GM23338 (cell line): Measurements from ENCODE around the gene DHX34. TPM values are rescaled to one million over a fixed set of nuclear protein-coding genes. Genes with fewer than 3 reads are reported as not detected.
"Not testable (repeated sequence)": the region's sequence is repeated elsewhere in the genome, so short reads cannot be mapped to it uniquely, and the experiment has no call there.

ENCODE experiments used
- ATAC-seq: fragments of 200-7000 bp; cut with Tn5 transposase; 3 replicates; pipeline ENCODE4 v1.9.1; 2020
- DNase-seq: peaks from one replicate; pipeline ENCODE4 v3.0.0-alpha.2; 2015; ENCODE audit warnings: low spot score
- H2AFZ ChIP-seq: fragments of 200-600 bp; sonication (generic); 2 replicates; pipeline ENCODE4 v1.8.0; 2016; ENCODE audit warnings: antibody characterized with exemption, mild to moderate bottlenecking, moderate library complexity
- H3F3A ChIP-seq: fragments of 200-600 bp; sonication (generic); replicated peaks from 2 replicates; pipeline ENCODE4 v1.8.0; 2017; ENCODE audit warnings: antibody characterized with exemption, mixed run types, low read depth
- H3K27ac ChIP-seq: fragments of 200-600 bp; sonication (generic); 2 replicates; pipeline ENCODE4 v1.6.1; 2016; ENCODE audit warnings: low read depth
- H3K27me3 ChIP-seq: fragments of 200-600 bp; sonication (generic); 2 replicates; pipeline ENCODE4 v1.8.0; 2016; ENCODE audit warnings: mild to moderate bottlenecking, mixed run types, moderate library complexity; ENCODE audit not compliant: insufficient read depth
- H3K36me3 ChIP-seq: fragments of 200-600 bp; sonication (generic); 2 replicates; pipeline ENCODE4 v1.8.0; 2016; ENCODE audit warnings: mild to moderate bottlenecking; ENCODE audit not compliant: insufficient read depth
- H3K4me1 ChIP-seq: fragments of 200-600 bp; sonication (generic); 2 replicates; pipeline ENCODE4 v1.8.0; 2016; ENCODE audit warnings: mild to moderate bottlenecking, moderate library complexity; ENCODE audit not compliant: insufficient read depth
- H3K4me2 ChIP-seq: fragments of 200-600 bp; sonication (generic); 2 replicates; pipeline ENCODE4 v1.7.1; 2017; ENCODE audit warnings: mixed run types
- H3K4me3 ChIP-seq: fragments of 200-600 bp; sonication (generic); 2 replicates; pipeline ENCODE4 v1.6.1; 2016; ENCODE audit warnings: mixed run types
- H3K79me2 ChIP-seq: fragments of 200-600 bp; sonication (generic); replicated peaks from 2 replicates; pipeline ENCODE4 v1.8.0; 2017; ENCODE audit warnings: mild to moderate bottlenecking; ENCODE audit not compliant: insufficient read depth
- H3K9me2 ChIP-seq: fragments of 200-600 bp; sonication (generic); 2 replicates; pipeline ENCODE4 v1.8.0; 2017; ENCODE audit not compliant: insufficient read depth
- H4K20me1 ChIP-seq: fragments of 200-600 bp; sonication (generic); replicated peaks from 2 replicates; pipeline ENCODE4 v1.8.0; 2017; ENCODE audit warnings: mild to moderate bottlenecking; ENCODE audit not compliant: insufficient read depth
- H3K27ac Mint-ChIP-seq: 2 replicates; pipeline ENCODE4 v1.8.0; 2020; ENCODE audit warnings: inconsistent platforms, mild to moderate bottlenecking, moderate library complexity, mixed read lengths
- H3K27me3 Mint-ChIP-seq: 3 replicates; pipeline ENCODE4 v1.8.0; 2022; ENCODE audit warnings: low read depth, mild to moderate bottlenecking, moderate library complexity, mixed read lengths, inconsistent platforms; ENCODE audit not compliant: insufficient read depth, poor library complexity
- H3K36me3 Mint-ChIP-seq: 3 replicates; pipeline ENCODE4 v1.8.0; 2021; ENCODE audit warnings: low read depth, mild to moderate bottlenecking, inconsistent platforms, moderate library complexity, mixed read lengths
- H3K4me1 Mint-ChIP-seq: 3 replicates; pipeline ENCODE4 v1.8.0; 2020; ENCODE audit warnings: mild to moderate bottlenecking, inconsistent platforms, mixed read lengths
- H3K4me3 Mint-ChIP-seq: 3 replicates; pipeline ENCODE4 v1.8.0; 2021; ENCODE audit warnings: moderate library complexity, mild to moderate bottlenecking, inconsistent platforms, mixed read lengths
- H3K9me3 Mint-ChIP-seq: 3 replicates; pipeline ENCODE4 v1.8.0; 2020; ENCODE audit warnings: moderate library complexity, mild to moderate bottlenecking, inconsistent platforms, mixed read lengths
- CTCF ChIP-seq, 2 experiments: fragments of 200-600 bp in 1 of 2; sonication (generic) in 1 of 2; conservative IDR thresholded peaks; 2 replicates each; pipeline versions ENCODE4 v1.5.1 to v1.6.1; 2016 to 2017; ENCODE audit warnings: antibody characterized with exemption in 2 of 2, low read depth in 2 of 2, mild to moderate bottlenecking in 2 of 2, moderate library complexity in 1 of 2
- EZH2 ChIP-seq: fragments of 200-600 bp; sonication (generic); IDR thresholded peaks from one replicate; pipeline ENCODE4 v1.8.0; 2017; ENCODE audit warnings: antibody characterized with exemption, mild to moderate bottlenecking, low read depth; ENCODE audit not compliant: unreplicated experiment
- EZH2phosphoT487 ChIP-seq: fragments of 200-600 bp; sonication (generic); IDR thresholded peaks from one replicate; pipeline ENCODE4 v1.8.1; 2018; ENCODE audit warnings: antibody characterized with exemption; ENCODE audit not compliant: unreplicated experiment
- JUNB ChIP-seq: IDR thresholded peaks from one replicate; pipeline ENCODE4 v1.6.1; 2016; ENCODE audit warnings: antibody characterized with exemption; ENCODE audit not compliant: unreplicated experiment
- NANOG ChIP-seq: IDR thresholded peaks from 2 replicates; pipeline ENCODE4 v1.6.1; 2016; ENCODE audit warnings: antibody characterized with exemption, borderline replicate concordance
- STAT1 ChIP-seq: IDR thresholded peaks from one replicate; pipeline ENCODE4 v1.6.1; 2016; ENCODE audit warnings: antibody characterized with exemption; ENCODE audit not compliant: unreplicated experiment
- ZNF331 ChIP-seq: fragments of 250-450 bp; sonication (Bioruptor Pico); IDR thresholded peaks from 2 replicates; pipeline ENCODE4 v1.5.0; 2020; ENCODE audit warnings: low read depth, mild to moderate bottlenecking, moderate library complexity
- ZNF462 ChIP-seq: fragments of 250-450 bp; sonication (Bioruptor Pico); IDR thresholded peaks from 2 replicates; pipeline ENCODE4 v1.5.0; 2020; ENCODE audit warnings: mild to moderate bottlenecking, moderate library complexity
- polyA plus RNA-seq: library from polyadenylated mRNA; unstranded; fragments of >200 nt; fragmentation: Nextera tagmentation; extraction: Ambion mirVana; gene quantifications from 2 replicates; pipeline ENCODE4 v1.2.1, GENCODE V29; 2016
- total RNA-seq: library from RNA; depleted of rRNA; stranded (reverse); fragments of >200 nt; shearing (Covaris generic); gene quantifications from 2 replicates; pipeline ENCODE4 v1.2.3, GENCODE V29; 2014

The DHX34 gene
- total and polyA plus RNA-seq, 2 experiments from 2014 or later, result 16.3 to 50.1 TPM

DNA sequence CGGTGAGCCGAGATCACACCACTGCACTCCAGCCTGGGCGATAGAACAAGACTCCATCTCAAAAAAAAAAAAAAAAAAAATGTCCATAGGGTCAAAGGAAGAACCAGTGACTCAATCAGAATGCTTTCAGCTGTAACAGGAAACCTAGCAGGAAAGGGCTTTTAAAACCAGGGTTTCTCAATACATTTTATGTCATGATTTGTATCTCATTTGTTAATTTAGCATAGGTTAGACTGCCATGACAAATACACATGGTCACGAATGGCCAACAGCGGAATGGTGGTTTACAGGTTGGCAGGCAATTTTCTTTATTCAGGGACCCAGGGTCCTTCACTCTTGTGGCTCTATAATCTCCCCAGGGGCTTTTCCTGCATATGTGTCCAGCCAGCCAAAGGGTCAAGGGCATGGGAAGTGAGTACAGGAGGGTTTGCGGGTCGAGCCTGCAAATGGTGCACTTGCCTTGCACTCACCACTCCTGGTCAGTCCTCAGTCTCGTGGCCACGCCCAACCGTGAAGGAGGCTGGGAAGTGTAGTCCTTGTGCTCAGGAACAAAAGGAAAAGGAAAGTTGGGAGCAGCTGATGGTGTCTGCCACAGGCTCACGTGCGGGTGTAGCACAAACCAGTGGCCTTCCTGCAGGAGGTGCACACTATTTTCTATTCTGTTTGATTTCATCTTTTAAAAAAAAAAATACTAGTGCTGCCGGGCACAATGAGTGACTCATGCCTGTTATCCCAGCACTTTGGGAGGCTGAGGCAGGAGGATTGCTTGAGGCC is 14.8 kb downstream of the DHX34 start:
- peak; percentile 81 for ATAC-seq
- Histone ChIP-seq H3K4me1 (no peaks in the 10 kb centered on the region), H4K20me1 (peaks cover under 1% of the 10 kb centered on the region; the same call in 1 of the 2 replicates), H3F3A (no peaks in the 10 kb centered on the region; the same call in 1 of the 2 replicates), H3K9me2 (no peaks in the 10 kb centered on the region), H3K4me3 (no peak overlapping the region), H2AFZ (no peak overlapping the region), H3K27ac (no peak overlapping the region), H3K79me2 (no peaks in the 10 kb centered on the region), H3K36me3 (peaks cover 47% of the 10 kb centered on the region), H3K4me2 (no peak overlapping the region), H3K27me3 (no peaks in the 10 kb centered on the region)
- H3K4me3 Mint-ChIP-seq, result no peak overlapping the region
- TF ChIP-seq NANOG, result no peak
- no peaks in the 10 kb centered on the region for H3K4me1 Mint-ChIP-seq
- peaks cover 79% of the 10 kb centered on the region for H3K36me3 Mint-ChIP-seq
- no peaks in the 10 kb centered on the region for H3K9me3 Mint-ChIP-seq
- H3K27ac Mint-ChIP-seq, result no peak overlapping the region
- H3K27me3 Mint-ChIP-seq, result no peaks in the 10 kb centered on the region
- peak; percentile 58 for DNase-seq

DNA sequence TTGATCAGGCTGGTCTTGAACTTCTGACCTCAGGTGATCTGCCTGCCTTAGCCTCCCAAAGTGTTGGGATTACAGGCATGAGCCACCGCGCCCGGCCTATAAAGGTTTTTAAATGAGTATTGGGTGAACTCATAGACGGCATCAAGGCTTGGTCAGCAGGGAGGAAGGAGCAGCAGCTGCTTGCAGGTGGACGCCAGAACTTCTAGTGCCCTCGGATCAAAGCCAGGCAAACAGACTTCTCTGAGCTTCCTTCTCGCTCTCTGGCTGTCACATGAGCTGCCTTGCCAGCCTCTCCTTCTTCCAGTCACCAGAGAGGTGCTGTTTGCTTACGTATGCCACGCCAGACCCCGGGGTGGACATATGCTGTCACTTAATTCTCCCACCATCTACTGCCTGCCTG is 16.3 kb downstream of the DHX34 start:
- H3K27me3 Mint-ChIP-seq, ATAC-seq, H3K79me2 ChIP-seq, H3K27me3 ChIP-seq, H3K4me3 Mint-ChIP-seq, H3K4me1 Mint-ChIP-seq, H3K9me2 ChIP-seq, H3K9me3 Mint-ChIP-seq, H4K20me1 ChIP-seq, H3K4me1 ChIP-seq, H2AFZ ChIP-seq, H3K4me3 ChIP-seq, DNase-seq, H3F3A ChIP-seq, H3K4me2 ChIP-seq, H3K27ac Mint-ChIP-seq, H3K27ac ChIP-seq: not testable (repeated sequence)
- peaks cover 79% of the 10 kb centered on the region for H3K36me3 Mint-ChIP-seq
- peaks cover 41% of the 10 kb centered on the region for H3K36me3 ChIP-seq

- H3K4me3 ChIP-seq, result no peak overlapping the region
- H3K9me2 ChIP-seq, result no peaks in the 10 kb centered on the region
- H3K27ac Mint-ChIP-seq, result peak overlapping the region; percentile 85; the same call in 1 of the 2 replicates
- peaks cover 62% of the 10 kb centered on the region for H3K36me3 Mint-ChIP-seq
- no peak overlapping the region for H3K4me3 Mint-ChIP-seq
- peaks cover 11% of the 10 kb centered on the region for H4K20me1 ChIP-seq
- H3K36me3 ChIP-seq, result peaks cover 17% of the 10 kb centered on the region
- H3K79me2 ChIP-seq, result no peaks in the 10 kb centered on the region
- no peak overlapping the region for H2AFZ ChIP-seq
- H3K27me3 Mint-ChIP-seq, result peaks cover 5% of the 10 kb centered on the region
- DNase-seq (no peak), ATAC-seq (no peak)
- no peak overlapping the region for H3K4me2 ChIP-seq
- H3K27ac ChIP-seq, result no peak overlapping the region
- no peaks in the 10 kb centered on the region for H3K4me1 Mint-ChIP-seq
- H3K27me3 ChIP-seq, result no peaks in the 10 kb centered on the region
- no peaks in the 10 kb centered on the region for H3F3A ChIP-seq
- H3K4me1 ChIP-seq, result no peaks in the 10 kb centered on the region
- no peaks in the 10 kb centered on the region; the same call in 2 of the 3 replicates for H3K9me3 Mint-ChIP-seq
- TF ChIP-seq ZNF331 (no peak), CTCF (conservative IDR thresholded peaks at IDR 0.05; ENCODE audit: low read depth in 2 of 2) (no peak), STAT1 (no peak), JUNB (no peak), EZH2 (no peak), EZH2phosphoT487 (no peak), ZNF462 (CRISPR knock-in tag) (no peak)
Observed at GRCh38 chr19:47370045-47370611, 21.0 kb downstream of the DHX34 start.
